HG03442 (cell line): ENCODE results near the gene ZKSCAN7.
"Not testable (repeated sequence)": the region's sequence is repeated elsewhere in the genome, so short reads cannot be mapped to it uniquely, and the experiment has no call there.

Experiments used
- ATAC-seq: cut with Tn5 transposase; IDR thresholded peaks from one replicate; pipeline ENCODE4 v1.9.1; 2021; ENCODE audit warnings: mild to moderate bottlenecking, moderate library complexity; ENCODE audit not compliant: unreplicated experiment

ZKSCAN7 gene

GRCh38 chr3:44576613-44577012 is 21.6 kb downstream of the ZKSCAN7 start:
- no peak for ATAC-seq

GRCh38 chr3:44577354-44577952 is 22.5 kb downstream of the ZKSCAN7 start:
- ATAC-seq = not testable (repeated sequence)

GRCh38 chr3:44578316-44578715 is 23.3 kb downstream of the ZKSCAN7 start:
- ATAC-seq = not testable (repeated sequence)

- ATAC-seq = not testable (repeated sequence)
Observed at GRCh38 chr3:44578924-44579515, 24.0 kb downstream of the ZKSCAN7 start.

- ATAC-seq = not testable (repeated sequence)
Observed at GRCh38 chr3:44579749-44580148, 24.8 kb downstream of the ZKSCAN7 start.

DNA sequence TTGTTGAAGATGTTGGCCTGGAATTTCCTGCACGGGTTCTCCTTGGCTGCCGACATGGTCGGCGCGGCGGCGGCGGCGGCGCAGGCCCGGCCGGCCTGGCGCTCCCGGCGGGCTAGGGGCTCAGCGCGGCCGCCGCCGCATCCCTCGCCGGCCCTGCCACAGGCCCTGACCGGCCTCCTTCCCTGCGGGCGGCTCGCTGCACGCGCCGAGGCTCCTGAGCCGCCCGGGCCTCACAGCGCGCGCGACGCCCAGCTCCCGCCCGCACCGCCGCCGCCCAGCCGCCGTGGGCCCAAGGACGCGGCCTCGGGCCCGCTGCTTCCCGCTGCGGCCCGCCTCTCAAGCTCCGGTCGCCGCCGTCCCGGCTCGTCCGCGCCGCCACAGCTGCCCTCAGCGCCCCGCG is 26.0 kb downstream of the ZKSCAN7 start:
- not testable (repeated sequence) for ATAC-seq

DNA sequence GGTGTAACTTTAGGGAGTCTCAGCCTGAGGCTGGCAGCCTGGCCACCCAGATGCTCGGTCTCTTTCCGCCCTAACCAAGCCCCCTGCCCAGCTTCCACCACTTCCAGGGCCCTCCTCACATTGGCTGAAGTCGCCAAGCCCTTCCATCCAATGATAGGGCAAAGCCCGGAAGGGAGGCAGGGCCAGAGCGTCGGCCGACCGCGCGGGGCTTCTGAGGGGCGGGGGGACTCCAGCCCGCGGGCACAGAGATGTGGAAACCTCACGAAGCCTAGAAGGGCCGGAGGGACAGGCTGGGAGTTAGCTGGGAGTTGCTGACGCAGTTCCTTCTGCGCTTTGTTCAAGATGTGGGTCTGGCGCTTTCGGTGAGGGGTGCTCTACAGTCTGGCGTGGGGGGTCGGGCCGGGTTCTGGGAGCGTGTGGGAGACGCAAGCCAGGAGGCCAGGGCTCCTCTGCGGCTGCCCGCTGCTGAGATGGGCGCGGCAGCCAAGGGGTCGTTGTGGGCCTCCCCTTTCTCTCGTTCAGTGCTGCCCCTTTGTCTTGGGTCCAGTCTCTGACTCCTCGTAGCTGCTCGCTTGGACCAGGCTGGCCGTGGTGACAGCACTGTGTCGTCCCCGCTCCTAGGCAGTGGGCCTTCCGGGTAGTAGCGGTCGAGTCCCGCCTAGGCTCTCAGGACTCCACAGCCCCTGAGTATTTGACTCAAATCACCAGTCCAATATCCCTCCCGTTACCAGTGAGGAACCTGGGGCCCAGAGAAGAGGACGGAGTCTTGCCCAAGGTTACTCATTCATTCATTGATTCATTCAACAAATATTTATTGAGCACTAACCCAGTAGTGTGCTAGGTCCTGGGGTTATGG is 29.9 kb downstream of the ZKSCAN7 start, which contains the start of gene ZNF660:
TSS of gene ZNF660 (plus strand) at position 319 of the 856 bp plus-strand sequence. CDS start 9,230 bp downstream, outside the sequence.
- no peak for ATAC-seq

DNA sequence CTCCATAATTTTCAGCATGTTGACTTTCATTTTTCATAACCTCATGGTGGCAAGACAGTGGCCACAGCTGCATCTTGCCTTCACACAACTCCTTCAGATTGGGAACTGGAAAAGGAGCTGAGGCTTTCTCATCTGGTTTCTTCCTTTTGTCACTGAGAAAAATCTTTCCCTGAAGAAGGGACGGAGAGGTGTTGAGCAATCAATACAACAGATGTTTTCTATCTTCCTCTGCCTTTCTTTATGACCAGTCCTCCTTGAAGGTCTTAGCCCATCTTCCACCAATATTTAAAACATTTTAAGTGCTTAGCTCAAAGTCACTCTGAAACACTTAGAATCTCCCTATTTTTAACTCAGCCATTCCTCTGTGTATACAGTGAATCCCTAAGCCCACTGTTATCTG is 41.6 kb downstream of the ZKSCAN7 start:
- no peak for ATAC-seq

DNA sequence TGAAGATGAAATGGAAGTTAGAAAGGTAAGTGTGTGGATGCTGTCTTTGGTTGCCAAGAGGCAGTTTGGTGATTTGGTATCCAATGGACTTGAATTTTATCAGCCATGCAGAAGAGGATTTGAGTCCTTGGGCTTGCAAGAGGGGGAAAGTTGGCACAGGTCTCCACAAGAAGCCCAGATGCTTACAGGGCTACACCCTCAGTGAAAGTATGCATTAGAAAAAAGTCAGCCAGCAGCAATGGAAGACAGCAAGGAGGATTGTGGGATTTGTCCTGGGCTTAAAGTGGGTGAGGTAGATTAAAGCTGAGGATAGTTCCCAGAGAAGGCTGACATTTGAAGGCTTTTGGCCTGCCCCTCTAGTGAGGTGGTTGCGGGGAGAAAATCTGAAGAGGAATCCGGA is 46.8 kb downstream of the ZKSCAN7 start:
- no peak for ATAC-seq

GRCh38 chr3:44612678-44613077 is 57.7 kb downstream of the ZKSCAN7 start:
- ATAC-seq = no peak
